Occipital lobe (tissue), 2 donors: ENCODE data around the gene KCNK17. TPM values are rescaled to one million over a fixed set of nuclear protein-coding genes. Genes with fewer than 3 reads are reported as not detected.
A peak's percentile ranks its signal among the peaks of the same experiment; 100 is the strongest.

Source experiments
- DNase-seq: peaks from one replicate; lab custom pipeline; 2025; lab: John Stamatoyannopoulos, UW
- total RNA-seq: library from RNA; depleted of rRNA; stranded (reverse); fragments of >200 nt; gene quantifications from one replicate; pipeline ENCODE4 v1.2.3, GENCODE V29; 2014

The KCNK17 gene
- total RNA-seq, 1 donor from 2014 or later: not detected

DNA sequence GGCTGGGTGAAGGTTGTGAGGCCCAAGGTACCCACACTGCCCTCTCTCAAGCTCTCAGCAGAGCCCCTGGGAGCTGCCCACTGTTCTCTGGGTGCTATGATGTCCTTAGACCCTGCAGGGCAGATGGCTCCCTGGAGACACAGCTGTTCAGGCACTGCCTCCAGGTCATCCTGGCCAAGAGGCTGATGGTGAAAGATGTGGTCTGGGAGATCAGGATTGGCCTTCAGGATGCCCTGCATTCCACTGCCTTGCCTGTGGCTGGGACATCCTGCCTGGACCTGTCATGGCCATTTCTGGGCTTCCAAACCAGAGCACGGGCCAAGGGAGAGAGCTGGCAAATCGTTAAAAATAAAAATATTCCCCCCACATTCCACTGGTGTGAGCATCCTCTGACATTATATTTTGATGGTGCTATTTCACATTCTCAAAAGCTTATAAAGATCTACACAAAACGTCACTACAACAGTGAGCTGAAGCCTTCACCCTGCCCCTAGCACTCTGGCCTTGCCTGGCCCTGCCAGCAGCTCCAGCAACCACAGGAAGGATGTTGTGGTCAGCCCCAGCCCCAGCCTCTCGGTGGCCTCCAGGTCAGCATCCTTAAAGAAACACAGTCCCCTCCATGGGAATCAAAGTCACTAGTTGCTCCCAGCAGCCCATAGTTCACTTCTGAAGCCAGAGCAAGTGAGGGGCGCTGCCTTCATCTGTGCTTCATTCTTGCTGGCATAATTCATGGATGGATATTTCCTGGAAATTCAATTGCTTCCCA lies 21.7 kb upstream of the KCNK17 start:
- no peak for DNase-seq

DNA sequence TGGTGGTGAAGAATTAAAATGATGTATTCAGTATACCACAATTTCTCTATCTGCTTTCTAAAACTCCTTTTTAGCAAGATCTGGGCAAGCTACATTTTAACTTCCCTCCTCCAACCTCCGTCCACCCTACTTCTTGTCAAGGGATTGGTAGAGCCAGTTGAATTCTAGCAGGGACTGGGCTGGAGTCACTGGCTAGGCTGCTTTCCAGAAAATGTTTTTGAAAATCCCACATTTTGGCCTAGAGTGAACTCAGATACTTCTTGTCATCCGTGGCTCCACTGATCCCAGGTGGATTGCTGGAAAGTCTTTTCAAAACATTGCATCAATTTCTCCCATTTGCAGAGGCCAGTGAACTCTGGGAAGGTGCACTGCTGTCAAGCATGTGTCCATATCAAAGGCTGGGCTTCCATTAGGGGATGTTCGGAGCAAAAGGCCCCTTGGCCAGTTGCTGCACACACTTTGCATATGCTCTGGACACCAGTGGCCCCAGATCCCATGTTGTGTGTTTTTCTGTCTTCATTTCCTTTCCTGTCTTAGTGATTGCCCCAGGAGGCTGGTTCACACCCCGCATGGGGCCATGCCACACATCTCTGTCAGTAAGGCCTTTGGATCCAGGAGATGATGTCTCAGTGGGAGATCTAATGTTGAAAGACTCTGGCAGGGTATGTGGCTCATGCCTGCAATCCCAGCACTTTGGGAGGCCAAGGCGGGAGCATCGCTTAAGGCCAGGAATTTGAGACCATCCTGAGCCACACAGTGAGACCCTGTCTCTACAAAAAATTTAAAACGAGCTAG lies 19.6 kb upstream of the KCNK17 start:
- DNase-seq: no peak

DNA sequence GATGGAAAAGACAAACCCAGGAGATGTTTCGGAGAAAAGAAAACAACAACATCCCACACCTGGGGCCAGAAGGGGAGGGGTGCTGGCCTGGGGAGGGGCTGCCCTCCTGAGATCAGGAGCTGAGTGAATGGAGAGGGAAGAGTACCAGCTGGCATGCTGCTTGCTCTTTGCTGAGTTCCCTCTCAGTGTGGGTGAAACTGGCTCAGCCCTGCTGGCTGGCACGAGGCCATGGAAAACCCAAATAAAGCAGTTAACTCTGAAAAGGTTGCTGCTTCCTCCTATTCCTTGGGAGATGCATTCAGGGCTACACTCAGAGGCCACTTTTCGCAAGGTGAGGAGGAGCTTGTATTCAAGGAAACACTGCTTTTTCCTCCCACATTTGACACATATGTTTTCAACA lies 16.3 kb upstream of the KCNK17 start:
- no peak for DNase-seq

- DNase-seq: no peak
Observed at GRCh38 chr6:39330057-39330456, 15.8 kb upstream of the KCNK17 start.

DNA sequence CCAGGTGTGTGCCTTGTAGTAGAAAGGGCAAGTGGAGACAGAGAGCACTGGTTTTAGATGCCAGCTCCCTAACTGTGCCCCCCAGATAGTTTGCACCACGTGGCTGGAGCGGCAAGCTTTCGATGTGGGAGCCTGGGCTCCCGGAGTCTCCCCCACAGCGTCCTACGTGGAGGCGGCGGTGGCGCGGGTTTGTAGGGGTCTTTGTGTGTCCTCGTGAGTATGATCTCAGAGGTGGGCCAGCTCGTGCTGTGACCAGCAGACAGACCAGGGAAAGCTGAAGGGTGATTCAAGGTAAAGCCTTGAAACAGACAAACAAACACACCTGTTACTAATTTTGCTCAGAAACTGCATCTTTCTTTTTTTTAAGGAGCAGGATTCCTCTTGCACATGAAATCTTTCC lies 13.8 kb upstream of the KCNK17 start:
- no peak for DNase-seq

- DNase-seq: no peak
Observed at GRCh38 chr6:39327507-39327906, 13.3 kb upstream of the KCNK17 start.

DNA sequence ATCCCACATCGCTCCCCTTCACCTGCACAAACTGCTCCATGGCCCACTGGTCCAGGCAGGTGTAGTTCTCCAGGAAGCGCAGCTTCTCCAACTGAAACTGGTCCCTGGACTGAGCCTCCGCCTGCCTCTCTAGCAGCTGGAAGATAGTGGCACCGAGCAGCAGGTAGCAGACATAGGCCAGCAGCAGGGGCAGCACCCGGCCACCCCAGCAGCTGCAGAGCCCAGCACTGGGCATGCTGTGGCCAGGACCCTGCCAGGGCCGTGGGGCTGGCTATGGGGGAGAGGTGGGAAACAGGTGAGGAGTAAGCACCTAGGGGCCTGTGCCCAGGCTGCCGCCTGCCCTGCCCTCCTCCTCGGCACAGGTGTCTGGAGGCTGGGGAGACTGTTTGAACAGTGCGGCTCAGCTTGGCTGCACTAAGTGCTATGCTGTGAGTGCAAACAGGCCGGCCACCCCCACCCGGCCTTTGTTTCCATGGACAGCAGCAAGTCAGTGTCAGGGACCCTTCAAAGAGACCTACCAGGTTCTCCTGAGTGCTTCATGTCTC lies 8.2 kb upstream of the KCNK17 start, which contains the start of gene KCNK16:
Gene KCNK16 (minus strand): TSS at position 397 of the 545 bp plus-strand sequence. CDS start 162 bp downstream, at position 235.
- no peak for DNase-seq

DNA sequence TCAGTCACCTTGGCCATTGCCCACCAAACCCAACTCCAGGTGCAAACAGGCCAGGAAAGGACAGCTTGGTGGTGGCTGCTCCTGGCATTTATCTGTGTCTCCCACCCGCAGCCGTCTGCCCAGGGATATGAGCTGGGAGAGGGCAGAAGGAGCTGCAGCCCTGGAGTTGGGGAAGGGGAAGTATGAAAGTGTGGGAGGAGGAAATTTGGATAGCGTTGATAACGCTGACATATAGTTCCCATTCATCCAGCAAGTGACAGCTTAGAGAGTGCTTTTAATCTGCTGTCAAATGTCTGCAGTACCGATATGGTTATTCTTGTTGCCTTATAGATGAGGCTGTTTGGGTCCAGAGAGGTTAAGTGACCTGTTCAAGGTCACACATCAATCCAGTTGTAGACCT lies 7.5 kb upstream of the KCNK17 start:
- no peak for DNase-seq

DNA sequence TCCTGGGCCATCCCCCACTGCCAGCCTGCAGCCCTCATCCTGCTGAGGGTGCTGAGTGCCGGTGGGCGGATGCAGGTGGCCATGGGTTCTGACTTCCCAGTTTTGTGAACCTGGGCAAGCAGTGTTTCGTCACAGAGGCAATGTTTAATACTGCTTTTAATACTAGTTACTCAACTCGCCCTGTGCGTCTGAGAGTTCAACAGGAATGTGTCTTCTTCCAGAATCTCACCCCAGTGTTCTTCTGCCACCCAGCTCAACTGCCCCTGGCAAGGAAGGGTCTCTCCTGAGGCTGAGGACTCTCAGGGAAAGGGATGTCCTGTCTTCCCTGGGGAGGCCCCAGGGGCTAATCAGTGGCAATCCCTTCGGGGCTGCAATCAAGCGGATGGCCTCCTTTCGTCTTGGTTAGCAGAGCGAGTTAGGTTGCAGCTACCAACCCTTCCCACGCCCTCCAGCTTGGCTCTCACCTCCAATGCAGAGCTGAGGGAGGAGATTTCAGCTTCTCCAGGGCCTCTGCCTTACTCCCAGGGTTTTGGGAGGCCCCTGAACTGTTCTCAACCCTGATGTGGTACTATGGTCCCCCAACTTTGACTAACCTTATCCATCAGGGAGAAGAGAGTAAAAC lies 6.3 kb upstream of the KCNK17 start:
- DNase-seq: no peak

- no peak for DNase-seq
Observed at GRCh38 chr6:39319621-39320362, 5.6 kb upstream of the KCNK17 start.

DNA sequence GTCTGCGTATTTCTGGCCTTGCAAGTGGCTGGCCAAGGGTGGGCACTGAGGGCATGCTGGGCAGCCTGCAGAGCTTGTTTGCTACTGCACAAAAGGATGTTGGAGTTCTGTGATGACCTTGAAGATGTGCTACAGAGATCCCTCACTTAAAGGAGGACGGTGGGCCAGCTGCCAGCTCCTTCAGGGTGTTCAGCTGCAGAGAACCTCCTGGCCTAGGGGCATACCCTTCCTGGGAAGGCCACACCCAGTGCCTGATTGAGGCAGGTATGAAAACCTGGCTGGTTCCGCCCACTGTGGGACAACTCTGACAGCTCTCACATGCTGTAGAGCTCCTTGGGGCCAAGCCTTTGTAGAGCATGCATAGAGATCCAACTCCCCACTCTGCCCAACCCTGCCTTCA lies 3.0 kb upstream of the KCNK17 start:
- DNase-seq: no peak

DNA sequence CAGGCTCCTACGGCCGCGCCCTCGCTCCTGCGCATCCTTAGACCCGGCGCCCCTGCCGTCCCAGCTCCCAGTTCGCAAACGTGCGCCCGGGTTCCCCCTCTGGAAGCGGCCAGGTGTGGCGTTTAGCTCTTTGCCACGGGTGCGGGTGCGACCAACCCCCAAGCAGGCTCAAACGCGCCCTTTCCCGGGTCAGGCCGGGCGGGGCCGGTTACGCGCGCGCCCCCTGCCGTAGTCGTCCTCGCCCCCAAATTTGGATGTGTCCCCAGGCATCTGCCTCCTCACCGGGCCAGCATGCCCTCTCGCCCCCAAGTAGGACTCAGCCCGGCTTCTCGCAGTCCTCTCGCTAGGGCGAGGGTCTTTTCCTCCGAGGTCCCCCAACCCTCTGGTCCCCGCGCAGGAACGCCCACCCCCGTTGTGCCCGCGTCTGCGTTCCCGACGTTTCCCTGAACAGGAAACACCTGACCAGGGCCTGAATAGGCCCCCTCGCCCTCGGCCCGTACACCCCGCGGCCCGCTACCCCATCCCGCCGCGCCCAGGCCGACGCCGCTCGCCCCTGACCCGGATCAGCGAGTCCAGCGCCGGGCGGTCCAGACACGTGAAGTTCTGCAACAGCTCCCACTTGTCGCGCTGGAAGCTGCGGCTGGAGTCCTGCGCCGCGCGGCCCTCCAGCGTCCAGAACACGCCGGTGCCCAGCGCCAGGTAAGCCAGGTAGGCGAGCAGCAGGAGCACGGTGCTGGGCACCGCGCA lies 520 bp downstream of the KCNK17 start:
- no peak for DNase-seq

- no peak for DNase-seq
Observed at GRCh38 chr6:39312912-39313525, 1.2 kb downstream of the KCNK17 start.

- DNase-seq: no peak
Observed at GRCh38 chr6:39310542-39310941, 3.7 kb downstream of the KCNK17 start.

DNA sequence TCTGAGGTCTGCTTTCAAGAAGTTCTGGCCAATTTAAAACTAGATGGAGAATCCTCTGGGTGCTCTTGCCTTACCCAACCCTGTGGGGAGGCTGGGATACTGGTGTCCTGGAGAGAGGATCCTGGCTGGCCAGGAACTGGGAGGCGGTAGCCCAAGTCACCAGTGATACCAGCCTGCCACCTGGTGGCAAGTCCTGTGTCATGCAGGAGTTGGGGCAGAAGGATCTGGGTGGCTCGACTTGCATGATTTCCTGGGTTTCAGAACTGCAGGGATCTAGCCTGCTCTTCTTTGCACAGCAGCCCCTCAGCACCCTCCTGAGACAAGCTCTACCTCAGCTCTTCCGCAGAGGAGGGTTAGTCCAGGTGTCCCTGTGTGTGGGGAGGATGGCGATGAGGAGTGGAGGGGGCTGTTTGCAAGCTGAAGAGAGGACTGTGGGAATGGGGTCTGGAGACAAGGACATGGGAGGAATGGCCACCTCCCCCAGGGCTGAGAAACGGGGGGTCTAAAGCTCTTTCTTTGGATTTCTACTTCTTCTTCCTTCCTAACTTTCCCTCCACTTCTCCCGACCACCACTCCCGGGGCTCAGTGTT lies 4.2 kb downstream of the KCNK17 start:
- peak; percentile 47 for DNase-seq

DNA sequence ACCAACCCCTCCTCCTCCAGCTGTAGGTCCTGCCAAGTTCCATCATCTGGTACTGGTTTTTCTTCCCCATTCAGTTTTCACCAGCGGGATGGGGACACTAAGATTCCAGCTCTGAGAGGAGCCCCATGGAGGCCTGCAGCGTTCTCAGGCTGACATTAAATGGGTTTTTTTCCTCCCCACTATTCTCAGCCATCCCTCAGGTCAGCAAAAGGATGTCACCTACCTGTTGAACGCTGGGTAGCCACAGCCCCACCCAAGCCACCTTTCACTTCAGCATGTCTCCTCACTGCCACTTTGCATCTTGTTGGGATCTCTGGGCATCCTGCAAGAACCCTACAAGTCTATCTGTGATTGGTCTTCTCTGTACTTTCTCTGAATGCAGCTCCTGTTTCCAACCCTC lies 6.8 kb downstream of the KCNK17 start:
- DNase-seq: no peak

GRCh38 chr6:39304951-39305350 lies 9.3 kb downstream of the KCNK17 start:
- DNase-seq: no peak

GRCh38 chr6:39303425-39304153 lies 10.6 kb downstream of the KCNK17 start:
- DNase-seq: no peak
